Muscle of leg (tissue), 11 donors: Measurements from ENCODE around the gene SMIM31. TPM values are rescaled to one million over a fixed set of nuclear protein-coding genes. Genes with fewer than 3 reads are reported as not detected.
A peak's percentile ranks its signal among the peaks of the same experiment; 100 is the strongest.

Source experiments
- DNase-seq: peaks from one replicate; pipeline ENCODE4 v3.0.0; 2013
- H3K27ac ChIP-seq: one replicate; pipeline ENCODE4 v1.5.1; 2013; ENCODE audit warnings: mild to moderate bottlenecking, low read length, control low read depth
- H3K27me3 ChIP-seq: one replicate; pipeline ENCODE4 v1.6.1; 2013; ENCODE audit warnings: low read length; ENCODE audit not compliant: control insufficient read depth, insufficient read depth
- H3K36me3 ChIP-seq: one replicate; pipeline ENCODE4 v1.6.1; 2013; ENCODE audit warnings: low read length; ENCODE audit not compliant: control insufficient read depth, insufficient read depth
- H3K4me1 ChIP-seq: one replicate; pipeline ENCODE4 v1.6.1; 2013; ENCODE audit warnings: low read length; ENCODE audit not compliant: control insufficient read depth, insufficient read depth
- H3K4me3 ChIP-seq: one replicate; pipeline ENCODE4 v1.5.1; 2013; ENCODE audit warnings: low read length, control low read depth
- H3K9me3 ChIP-seq: replicated peaks from 2 replicates; pipeline ENCODE4 v1.6.1; 2013; ENCODE audit warnings: low read depth, low read length; ENCODE audit not compliant: control insufficient read depth
- WGBS: methylation state at CpG from one replicate; pipeline ENCODE4 v1.1.5; 2013; ENCODE audit warnings: missing lambda C conversion rate; ENCODE audit not compliant: insufficient coverage; 5-methylcytosine and 5-hydroxymethylcytosine counted together
- polyA plus RNA-seq, 8 donors: library from polyadenylated mRNA; unstranded; fragments of 120-200 nt; gene quantifications; one replicate each; pipeline versions ENCODE4 v1.2.1 to v1.2.3, GENCODE V29; 2013; ENCODE audit warnings: inconsistent platforms in 1 of 8, low replicate concordance in 1 of 8; ENCODE audit not compliant: insufficient read length in 8 of 8, insufficient read depth in 1 of 8
- total RNA-seq: library from RNA; stranded (reverse); fragments of 120-200 nt; gene quantifications from one replicate; pipeline ENCODE4 v1.2.4, GENCODE V29; 2013

Gene SMIM31
- total and polyA plus RNA-seq, 9 donors, result 0.04 to 1.3 (median 0.09) TPM; not detected in 5

DNA sequence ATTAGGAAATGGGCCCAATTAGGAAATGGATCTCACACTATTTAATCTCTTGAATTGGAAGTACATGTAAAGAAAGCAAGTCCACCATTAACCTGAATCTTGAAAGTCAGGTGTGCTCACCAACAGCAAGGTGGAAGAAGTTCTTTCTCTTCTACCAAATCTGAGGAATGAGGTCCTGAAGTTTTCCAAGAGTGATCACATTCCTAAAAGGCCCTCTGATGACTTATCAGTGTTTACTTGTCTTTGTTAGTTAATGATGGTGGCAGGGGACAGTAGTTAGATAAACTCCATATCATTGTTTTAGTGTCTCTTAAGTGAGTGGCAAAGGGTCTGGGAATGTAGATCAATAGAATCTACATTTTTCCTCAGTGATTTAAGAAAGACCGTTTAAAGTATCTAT, 61.8 kb downstream of the SMIM31 start:
- Histone ChIP-seq H3K27ac (no peak overlapping the region), H3K4me1 (no peaks in the 10 kb centered on the region), H3K9me3 (no peaks in the 10 kb centered on the region), H3K36me3 (no peaks in the 10 kb centered on the region), H3K4me3 (no peak overlapping the region), H3K27me3 (no peaks in the 10 kb centered on the region)
- no CpG with 5 or more reads among the region's 1 CpG for whole genome bisulfite sequencing
- no peak for DNase-seq

DNA sequence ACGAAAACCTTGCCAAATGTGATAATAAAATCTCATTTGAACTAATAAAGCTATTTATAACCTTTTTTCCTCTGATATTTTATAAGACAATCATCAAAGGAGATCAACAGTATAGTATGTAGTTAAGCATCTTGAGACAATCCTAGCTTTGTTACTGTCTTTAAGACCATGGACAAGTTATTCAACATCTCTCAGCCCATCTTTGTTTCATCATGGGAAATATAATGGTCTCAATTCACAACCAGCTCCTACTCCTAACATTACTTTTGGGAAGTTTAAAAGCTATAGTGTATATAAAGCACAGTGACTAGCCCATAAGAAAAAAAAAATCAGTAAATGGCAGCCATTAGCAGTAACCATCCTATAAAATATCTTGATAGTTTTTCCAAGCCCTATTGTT, 65.4 kb downstream of the SMIM31 start:
- H3K9me3 ChIP-seq, result no peaks in the 10 kb centered on the region
- no peak overlapping the region for H3K4me3 ChIP-seq
- H3K27me3 ChIP-seq, result no peaks in the 10 kb centered on the region
- no peaks in the 10 kb centered on the region for H3K36me3 ChIP-seq
- whole genome bisulfite sequencing, result no CpG with 5 or more reads among the region's 1 CpG
- no peak for DNase-seq
- no peaks in the 10 kb centered on the region for H3K4me1 ChIP-seq
- no peak overlapping the region for H3K27ac ChIP-seq

DNA sequence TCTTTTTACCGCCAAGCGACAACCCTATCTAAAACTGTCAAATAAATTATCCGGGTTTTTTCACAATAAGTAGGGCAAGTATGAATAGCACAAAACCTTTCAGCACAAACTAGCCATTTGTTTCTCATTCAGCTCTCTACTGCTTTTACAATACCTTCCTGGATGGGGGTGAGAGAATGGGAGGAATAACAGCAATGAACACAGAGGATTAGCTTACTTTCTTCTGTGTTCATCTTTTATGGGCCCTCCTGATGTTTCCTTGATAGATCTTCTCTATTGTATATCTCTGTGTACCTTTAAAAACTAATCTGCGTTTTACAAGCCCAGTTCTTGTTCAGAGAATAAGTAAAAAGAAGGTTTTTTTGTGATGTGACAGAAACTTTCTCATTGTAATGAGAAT, 67.8 kb downstream of the SMIM31 start:
- H3K4me1 ChIP-seq, result no peaks in the 10 kb centered on the region
- no peaks in the 10 kb centered on the region for H3K27me3 ChIP-seq
- H3K27ac ChIP-seq, result no peak overlapping the region
- H3K4me3 ChIP-seq, result no peak overlapping the region
- WGBS, result no CpG with 5 or more reads among the region's 4 CpGs
- no peaks in the 10 kb centered on the region for H3K9me3 ChIP-seq
- no peaks in the 10 kb centered on the region for H3K36me3 ChIP-seq
- DNase-seq, result no peak

DNA sequence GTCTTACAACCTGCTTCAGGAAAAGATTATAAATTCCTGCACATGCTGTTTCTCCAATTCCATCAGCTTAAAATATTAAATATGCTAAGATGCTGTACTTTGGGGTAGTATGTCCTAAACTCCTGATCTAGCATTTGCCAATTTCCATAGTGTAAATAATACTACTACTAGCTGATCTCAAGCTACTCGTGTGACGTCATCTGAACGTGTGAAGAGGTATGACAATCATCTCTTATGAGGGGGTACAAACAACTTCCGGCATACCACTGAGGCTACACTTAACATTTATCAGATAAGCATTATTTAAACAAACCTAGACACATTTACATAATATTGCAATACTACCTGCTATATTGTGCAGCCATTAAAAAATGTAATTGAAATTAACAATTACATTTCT, 70.7 kb downstream of the SMIM31 start:
- no peaks in the 10 kb centered on the region for H3K27me3 ChIP-seq
- WGBS, result 80% methylated on average over 1 of the region's 4 CpGs
- no peaks in the 10 kb centered on the region for H3K4me1 ChIP-seq
- no peak overlapping the region for H3K4me3 ChIP-seq
- H3K27ac ChIP-seq, result no peak overlapping the region
- no peaks in the 10 kb centered on the region for H3K36me3 ChIP-seq
- no peaks in the 10 kb centered on the region for H3K9me3 ChIP-seq
- DNase-seq, result no peak

DNA sequence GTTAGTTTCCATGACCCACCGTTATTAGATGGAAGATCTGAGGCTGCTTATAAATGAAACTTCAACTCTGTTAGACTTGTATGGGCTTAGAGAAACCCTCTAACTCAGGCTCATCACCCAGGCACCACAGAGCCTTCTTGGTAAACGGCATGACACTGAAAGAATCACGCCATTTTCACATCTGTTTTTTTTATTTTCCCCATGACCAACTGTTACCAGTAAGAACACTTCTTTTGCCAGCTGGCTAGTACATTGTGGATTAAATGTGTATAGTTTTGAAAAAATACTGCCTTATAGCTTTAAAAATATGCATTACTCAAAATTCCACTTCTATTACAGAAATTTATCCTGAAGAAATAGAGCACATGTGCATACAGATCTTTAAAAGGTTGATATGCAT, 75.0 kb downstream of the SMIM31 start:
- Histone ChIP-seq H3K4me3 (no peak overlapping the region), H3K27ac (no peak overlapping the region), H3K9me3 (no peaks in the 10 kb centered on the region), H3K36me3 (no peaks in the 10 kb centered on the region), H3K4me1 (no peaks in the 10 kb centered on the region), H3K27me3 (no peaks in the 10 kb centered on the region)
- WGBS, result no CpG with 5 or more reads among the region's 3 CpGs
- peak; percentile 58 for DNase-seq

DNA sequence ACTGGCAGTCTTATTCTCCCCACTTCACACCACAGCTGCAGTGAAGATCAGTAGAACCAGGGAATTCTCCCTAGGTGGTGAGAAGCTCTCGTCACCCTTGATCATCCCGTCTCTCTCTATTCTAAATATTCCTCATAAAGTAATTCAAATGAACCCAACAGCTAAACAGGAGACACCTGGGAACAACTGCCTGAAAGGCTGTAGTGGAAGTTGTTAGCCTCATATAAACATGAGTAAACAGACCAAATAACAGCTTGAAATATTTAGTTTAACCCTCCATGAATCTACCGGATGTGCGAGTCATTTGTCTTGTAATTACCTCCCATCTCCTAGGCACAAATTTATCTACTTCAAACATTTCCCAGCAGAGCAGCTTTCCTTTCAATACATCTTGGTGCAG, 92.6 kb downstream of the SMIM31 start:
- H3K27me3 ChIP-seq, result no peaks in the 10 kb centered on the region
- no peaks in the 10 kb centered on the region for H3K9me3 ChIP-seq
- no peak overlapping the region for H3K27ac ChIP-seq
- H3K36me3 ChIP-seq, result no peaks in the 10 kb centered on the region
- H3K4me3 ChIP-seq, result no peak overlapping the region
- H3K4me1 ChIP-seq, result no peaks in the 10 kb centered on the region
- DNase-seq, result peak; percentile 43
- no CpG with 5 or more reads among the region's 4 CpGs for WGBS

DNA sequence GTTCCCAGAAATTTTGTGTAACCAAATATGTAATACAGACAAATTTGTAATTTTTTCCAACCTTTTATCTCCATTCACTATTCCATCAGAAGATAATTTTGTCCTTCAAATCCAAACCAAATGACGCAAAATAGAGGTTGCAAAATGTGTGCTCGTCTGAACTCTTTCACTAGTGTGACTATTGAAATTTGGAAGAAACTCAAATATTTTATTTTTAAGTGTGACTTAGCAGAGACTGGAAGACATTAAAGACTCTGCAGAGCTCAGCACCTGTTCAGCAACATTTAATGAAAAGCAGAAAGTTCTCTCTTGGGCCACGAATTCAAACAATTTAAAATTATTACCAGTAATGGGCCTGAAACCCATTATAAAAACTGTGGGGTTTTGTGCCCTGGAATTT, 93.1 kb downstream of the SMIM31 start:
- H3K9me3 ChIP-seq, result no peaks in the 10 kb centered on the region
- H3K36me3 ChIP-seq, result no peaks in the 10 kb centered on the region
- H3K4me1 ChIP-seq, result no peaks in the 10 kb centered on the region
- DNase-seq, result peak; percentile 31
- no peaks in the 10 kb centered on the region for H3K27me3 ChIP-seq
- no peak overlapping the region for H3K4me3 ChIP-seq
- no CpG with 5 or more reads among the region's 3 CpGs for WGBS
- no peak overlapping the region for H3K27ac ChIP-seq

DNA sequence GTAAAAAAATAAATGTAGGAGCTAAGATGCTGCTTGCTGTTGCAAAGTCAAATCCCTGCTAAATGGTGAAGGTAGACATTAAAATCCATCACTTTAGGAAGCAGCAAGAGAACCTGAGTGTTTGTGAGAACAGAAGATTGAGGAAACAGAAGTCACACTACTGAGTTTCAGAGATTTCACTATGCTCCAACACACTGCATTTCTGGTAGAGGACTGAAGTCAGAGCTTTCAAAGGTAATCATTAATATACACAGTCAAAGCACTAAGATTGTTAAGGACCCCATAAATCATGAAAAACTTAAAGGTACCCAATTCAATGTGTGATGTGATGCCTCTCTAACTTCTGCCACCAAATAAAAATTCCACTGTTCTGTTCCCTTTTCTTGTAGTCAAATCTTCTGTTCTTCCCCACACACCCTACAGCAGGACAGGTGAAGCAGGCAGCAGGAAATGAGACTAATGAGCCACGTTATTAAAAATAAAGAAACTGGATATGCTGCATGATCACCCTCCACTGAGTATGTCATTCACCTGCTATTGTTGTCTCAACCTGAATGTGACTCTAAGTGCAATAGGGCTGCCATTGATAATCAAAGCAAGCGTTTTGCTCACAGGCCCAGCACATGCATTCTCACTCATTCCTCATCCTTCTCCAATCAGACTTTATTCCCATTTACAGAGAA, 94.2 kb downstream of the SMIM31 start:
- H3K9me3 ChIP-seq, result no peaks in the 10 kb centered on the region
- no peaks in the 10 kb centered on the region for H3K4me1 ChIP-seq
- no peak for DNase-seq
- no peaks in the 10 kb centered on the region for H3K27me3 ChIP-seq
- H3K36me3 ChIP-seq, result no peaks in the 10 kb centered on the region
- WGBS, result 70% methylated on average over 1 of the region's 2 CpGs
- no peak overlapping the region for H3K4me3 ChIP-seq
- H3K27ac ChIP-seq, result no peak overlapping the region

Other genes with a start within 250 kb of the SMIM31 start
- 0.04 TPM for gene APELA, start 123.0 kb downstream of the SMIM31 start, total RNA-seq
- gene APELA, start 123.0 kb downstream of the SMIM31 start, polyA plus RNA-seq, result 1 to 10 TPM in 2 of 8 donors, under 1 TPM in 6; 0.21 to 1.2 (median 0.44) TPM
- gene TRIM61, start 223.5 kb downstream of the SMIM31 start, total RNA-seq, result 2.1 TPM
- 1 to 10 TPM; 1.9 to 4.6 (median 3.5) TPM for gene TRIM61, start 223.5 kb downstream of the SMIM31 start, polyA plus RNA-seq